ENCODE results near the gene LYPD1. TPM values are rescaled to one million over a fixed set of nuclear protein-coding genes. Genes with fewer than 3 reads are reported as not detected.

The LYPD1 gene
- polyA plus RNA-seq, 1 of the 3 experiments (the other 2 are of a cell fraction), result 5.4 TPM

DNA sequence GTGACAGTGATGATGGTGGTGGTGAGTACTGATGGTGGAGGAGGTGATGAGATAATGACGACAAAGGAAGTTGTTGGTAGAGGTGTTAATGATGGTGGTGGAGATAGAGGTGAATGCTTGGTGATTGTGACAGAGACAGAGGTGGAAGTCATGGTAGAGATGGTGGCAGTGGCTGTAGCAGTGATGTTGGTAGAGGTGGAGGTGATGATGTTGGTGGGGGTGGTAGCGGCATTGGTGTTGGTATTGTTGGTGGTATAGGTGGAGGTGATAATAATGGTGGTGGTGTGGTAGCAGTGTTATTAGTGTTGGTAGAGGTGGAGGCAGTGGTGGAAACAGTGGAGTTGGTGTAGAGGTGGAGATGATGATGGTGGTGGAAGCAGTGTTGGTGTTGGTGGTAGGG, 36.4 kb downstream of the LYPD1 start:
- Histone ChIP-seq H3K27ac (ENCODE audit: low read depth in 2 of 2, low read length in 1 of 2) (no peak overlapping the region), H3K27me3 (ENCODE audit: insufficient read depth) (no peaks in the 10 kb centered on the region), H3K4me3 (ENCODE audit: low read depth in 2 of 2, low read length in 1 of 2) (no peak overlapping the region), H3K36me3 (replicated peaks in 1 of 2; ENCODE audit: control insufficient read depth in 1 of 2, insufficient read depth in 2 of 2, low read length in 1 of 2) (no peaks in the 10 kb centered on the region), H3K9me2 (no peaks in the 10 kb centered on the region), H3K9ac (no peak overlapping the region), H3K4me2 (no peak overlapping the region), H4K20me1 (ENCODE audit: insufficient read depth) (no peaks in the 10 kb centered on the region), H2AFZ (ENCODE audit: low read depth) (no peak overlapping the region), H3F3A (replicated peaks; ENCODE audit: insufficient read depth) (no peaks in the 10 kb centered on the region), H3K9me3 (no peaks in the 10 kb centered on the region), H3K79me2 (ENCODE audit: insufficient read depth) (no peaks in the 10 kb centered on the region), H3K4me1 (ENCODE audit: control insufficient read depth in 1 of 2, insufficient read depth in 2 of 2, low read depth in 1 of 2, low read length in 1 of 2) (peaks cover 4 to 6% of the 10 kb centered on the region in 2 experiments; a peak in 2 of 4 replicates)
- 94% methylated on average over 2 of the region's 2 CpGs for WGBS (ENCODE audit: low lambda C conversion rate)
- DNase-seq, result no peak
- ChIA-PET POLR2A (no interaction called here), CTCF (interaction anchor here (1.1 kb wide), 1 partner anchor 16 kb away, joined by 3 read pairs; no protein-coding TSS in a partner anchor)
- TF ChIP-seq NRF1 (IDR thresholded peaks at IDR 0.05; ENCODE audit: low read depth, low read length), result no peak
- no peak for TF ChIP-seq TEAD4 (IDR thresholded peaks at IDR 0.05; ENCODE audit: borderline replicate concordance, insufficient read depth)

GRCh38 chr2:132632000-132632649, 37.9 kb downstream of the LYPD1 start:
- no peaks in the 10 kb centered on the region for H3K27me3 ChIP-seq (ENCODE audit: insufficient read depth)
- H3K27ac ChIP-seq (ENCODE audit: low read depth in 2 of 2, low read length in 1 of 2), result peak overlapping the region; percentile 17 to 65; a peak in 2 of 4 replicates
- no peaks in the 10 kb centered on the region for H3K9me3 ChIP-seq
- H3K36me3 ChIP-seq (replicated peaks in 1 of 2; ENCODE audit: control insufficient read depth in 1 of 2, insufficient read depth in 2 of 2, low read length in 1 of 2), result no peaks in the 10 kb centered on the region
- peak; percentile 13; the same call in 1 of the 2 replicates for TF ChIP-seq FOSL2 (IDR thresholded peaks at IDR 0.05; ENCODE audit: borderline replicate concordance, low read depth)
- TF ChIP-seq, protein P1, sequence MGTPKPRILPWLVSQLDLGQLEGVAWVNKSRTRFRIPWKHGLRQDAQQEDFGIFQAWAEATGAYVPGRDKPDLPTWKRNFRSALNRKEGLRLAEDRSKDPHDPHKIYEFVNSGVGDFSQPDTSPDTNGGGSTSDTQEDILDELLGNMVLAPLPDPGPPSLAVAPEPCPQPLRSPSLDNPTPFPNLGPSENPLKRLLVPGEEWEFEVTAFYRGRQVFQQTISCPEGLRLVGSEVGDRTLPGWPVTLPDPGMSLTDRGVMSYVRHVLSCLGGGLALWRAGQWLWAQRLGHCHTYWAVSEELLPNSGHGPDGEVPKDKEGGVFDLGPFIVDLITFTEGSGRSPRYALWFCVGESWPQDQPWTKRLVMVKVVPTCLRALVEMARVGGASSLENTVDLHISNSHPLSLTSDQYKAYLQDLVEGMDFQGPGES (IDR thresholded peaks at IDR 0.05; ENCODE audit: low read depth, low read length), result no peak
- H3K4me1 ChIP-seq (ENCODE audit: control insufficient read depth in 1 of 2, insufficient read depth in 2 of 2, low read depth in 1 of 2, low read length in 1 of 2), result peaks cover 4 to 6% of the 10 kb centered on the region in 2 experiments; a peak in 2 of 4 replicates
- CTCF ChIA-PET, result interaction anchor here (1.1 to 1.4 kb wide), 4 partner anchors 11 to 38 kb away, joined by 3 to 5 read pairs (median 4); partner anchors contain the start of gene LYPD1
- 26% methylated on average over 6 of the region's 6 CpGs for WGBS (ENCODE audit: low lambda C conversion rate)
- H4K20me1 ChIP-seq (ENCODE audit: insufficient read depth), result no peaks in the 10 kb centered on the region
- no peak overlapping the region for H3K4me3 ChIP-seq (ENCODE audit: low read depth in 2 of 2, low read length in 1 of 2)
- no peak overlapping the region; the same call in 1 of the 2 replicates for H2AFZ ChIP-seq (ENCODE audit: low read depth)
- no peak for DNase-seq
- no peaks in the 10 kb centered on the region for H3K9me2 ChIP-seq
- no peak overlapping the region for H3K9ac ChIP-seq
- no peaks in the 10 kb centered on the region for H3K79me2 ChIP-seq (ENCODE audit: insufficient read depth)
- H3F3A ChIP-seq (replicated peaks; ENCODE audit: insufficient read depth), result no peaks in the 10 kb centered on the region
- POLR2A ChIA-PET, result no interaction called here
- H3K4me2 ChIP-seq, result peak overlapping the region; percentile 23; the same call in 1 of the 2 replicates

GRCh38 chr2:132627536-132627935, 42.5 kb downstream of the LYPD1 start:
- Histone ChIP-seq H3K4me3 (ENCODE audit: low read depth in 2 of 2, low read length in 1 of 2) (no peak overlapping the region), H3K36me3 (replicated peaks in 1 of 2; ENCODE audit: control insufficient read depth in 1 of 2, insufficient read depth in 2 of 2, low read length in 1 of 2) (no peaks in the 10 kb centered on the region), H4K20me1 (ENCODE audit: insufficient read depth) (no peaks in the 10 kb centered on the region), H2AFZ (ENCODE audit: low read depth) (no peak overlapping the region), H3K79me2 (ENCODE audit: insufficient read depth) (no peaks in the 10 kb centered on the region), H3K9me2 (no peaks in the 10 kb centered on the region), H3K27ac (ENCODE audit: low read depth in 2 of 2, low read length in 1 of 2) (no peak overlapping the region), H3K4me1 (ENCODE audit: control insufficient read depth in 1 of 2, insufficient read depth in 2 of 2, low read depth in 1 of 2, low read length in 1 of 2) (peaks cover 3 to 4% of the 10 kb centered on the region in 2 experiments; a peak in 2 of 4 replicates), H3K9me3 (no peaks in the 10 kb centered on the region), H3F3A (replicated peaks; ENCODE audit: insufficient read depth) (peaks cover 7% of the 10 kb centered on the region), H3K27me3 (ENCODE audit: insufficient read depth) (no peaks in the 10 kb centered on the region), H3K9ac (no peak overlapping the region), H3K4me2 (no peak overlapping the region)
- ChIA-PET CTCF (interaction anchor here (1.2 kb wide), 1 partner anchor 80 kb away, joined by 3 read pairs; no protein-coding TSS in a partner anchor), POLR2A (no interaction called here)
- 56% methylated on average over 3 of the region's 3 CpGs for WGBS (ENCODE audit: low lambda C conversion rate)
- TF ChIP-seq JUND (IDR thresholded peaks at IDR 0.05), result no peak
- no peak for TF ChIP-seq GATA2 (CRISPR knock-in tag; IDR thresholded peaks at IDR 0.05)
- TF ChIP-seq, protein P1 (IDR thresholded peaks at IDR 0.05; ENCODE audit: low read depth, low read length), result no peak
- TF ChIP-seq NRF1 (IDR thresholded peaks at IDR 0.05; ENCODE audit: low read depth, low read length), result no peak
- no peak for TF ChIP-seq NFIC (IDR thresholded peaks at IDR 0.05; ENCODE audit: borderline replicate concordance)
- TF ChIP-seq TEAD4 (IDR thresholded peaks at IDR 0.05; ENCODE audit: borderline replicate concordance, insufficient read depth), result no peak
- no peak for TF ChIP-seq FOXM1 (IDR thresholded peaks at IDR 0.05; ENCODE audit: low read depth)
- TF ChIP-seq EZH2phosphoT487 (IDR thresholded peaks at IDR 0.05; ENCODE audit: borderline replicate concordance, low read depth), result no peak
- TF ChIP-seq MEF2A (IDR thresholded peaks at IDR 0.05; ENCODE audit: borderline replicate concordance, low read depth), result no peak
- no peak for TF ChIP-seq RCOR1 (IDR thresholded peaks at IDR 0.05; ENCODE audit: low read length)
- TF ChIP-seq ELF1 (IDR thresholded peaks at IDR 0.05), result no peak
- no peak for DNase-seq
